ENCODE results near the gene HPCAL1. TPM values are rescaled to one million over a fixed set of nuclear protein-coding genes. Genes with fewer than 3 reads are reported as not detected.
"Not testable (repeated sequence)": the region's sequence is repeated elsewhere in the genome, so short reads cannot be mapped to it uniquely, and the experiment has no call there.

The HPCAL1 gene
- total and polyA plus RNA-seq, 2 of the 8 experiments (the other 6 are each of a cell fraction or from before 2014, with no cell fraction given): 5.8 to 8.6 TPM

DNA sequence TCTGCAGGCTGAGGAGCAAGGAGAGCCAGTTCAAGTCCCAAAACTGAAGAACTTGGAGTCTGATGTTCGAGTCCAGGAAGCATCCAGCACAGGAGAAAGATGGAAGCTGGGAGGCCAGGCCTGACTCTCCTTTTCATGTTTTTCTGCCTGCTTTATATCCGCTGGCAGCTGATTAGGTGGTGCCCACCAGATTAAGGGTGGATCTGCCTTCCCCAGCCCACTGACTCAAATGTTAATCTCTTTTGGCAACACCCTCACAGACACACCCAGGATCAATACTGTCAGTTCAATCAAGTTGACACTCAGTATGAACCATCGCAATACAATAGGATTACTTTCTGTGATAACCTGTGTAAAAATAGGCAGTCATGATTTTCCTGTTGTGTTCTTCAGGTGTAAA is 154.5 kb downstream of the HPCAL1 start:
- FAIRE-seq; H3K23me2 ChIP-seq (ENCODE audit: low read depth, low read length): not testable (repeated sequence)

More for the DNA sequence above, 154.5 kb downstream of the HPCAL1 start:
- H3K9ac ChIP-seq (replicated peaks in 1 of 4; ENCODE audit: extremely low read depth in 1 of 4, low read depth in 3 of 4, low read length in 3 of 4); H3K23ac ChIP-seq (ENCODE audit: insufficient read length); H3K4me3 ChIP-seq (ENCODE audit: extremely low read depth in 1 of 4, insufficient read depth in 2 of 4, low read depth in 3 of 4, low read length in 4 of 4); H2AFZ ChIP-seq (ENCODE audit: low read length); H2BK5ac ChIP-seq (ENCODE audit: low read depth, low read length); H2BK12ac ChIP-seq (ENCODE audit: low read depth, low read length); H4K91ac ChIP-seq (replicated peaks; ENCODE audit: insufficient read length, low read length); H3K36me3 ChIP-seq (ENCODE audit: control insufficient read depth in 2 of 4, insufficient read depth in 4 of 4, low read length in 3 of 4); H3K9me3 ChIP-seq (ENCODE audit: insufficient read depth in 2 of 2, low read depth in 1 of 2, low read length in 1 of 2); H4K5ac ChIP-seq (ENCODE audit: insufficient read length, low read depth, low read length); H3K4me1 ChIP-seq (replicated peaks in 1 of 4; ENCODE audit: control insufficient read depth in 3 of 4, insufficient read depth in 4 of 4, low read length in 3 of 4); H4K20me1 ChIP-seq (replicated peaks in 1 of 2; ENCODE audit: control insufficient read depth in 1 of 2, insufficient read depth in 2 of 2, low read length in 2 of 2); DNase-seq (ENCODE audit: low read depth in 1 of 2, low spot score in 2 of 2); H2BK20ac ChIP-seq (ENCODE audit: low read length); H3K4me2 ChIP-seq (ENCODE audit: insufficient read depth in 1 of 2, low read depth in 2 of 2, low read length in 2 of 2); H3K14ac ChIP-seq (ENCODE audit: insufficient read length); H4K8ac ChIP-seq (ENCODE audit: extremely low read depth, insufficient read depth, low read length); H2AK5ac ChIP-seq (ENCODE audit: low read depth, low read length); H2BK120ac ChIP-seq (replicated peaks; ENCODE audit: low read depth, low read length); H3K79me2 ChIP-seq (ENCODE audit: control insufficient read depth in 1 of 2, insufficient read depth in 2 of 2, low read length in 2 of 2); H2BK15ac ChIP-seq (ENCODE audit: low read length); POLR2A ChIA-PET (ENCODE audit: partially characterized antibody); H3K18ac ChIP-seq (ENCODE audit: extremely low read depth, low read length); H3K27me3 ChIP-seq (replicated peaks in 1 of 4; ENCODE audit: control insufficient read depth in 3 of 4, extremely low read depth in 1 of 4, insufficient read depth in 3 of 4, low read length in 3 of 4); H3K79me1 ChIP-seq (ENCODE audit: low read depth, low read length); H3K4ac ChIP-seq (replicated peaks; ENCODE audit: insufficient read length, low read depth, low read length); H3K27ac ChIP-seq (ENCODE audit: low read depth, low read length); H3K56ac ChIP-seq (replicated peaks; ENCODE audit: insufficient read length, low read depth, low read length): not testable (repeated sequence)
- 77% methylated on average over 3 of the region's 3 CpGs; no CpG with 5 or more reads in 1 of the 2 experiments for WGBS, 2 experiments (ENCODE audit: extremely low coverage in 1 of 2, insufficient coverage in 1 of 2, insufficient read length in 1 of 2, insufficient replicate concordance in 2 of 2, low coverage in 1 of 2, low lambda C conversion rate in 2 of 2, missing lambda C conversion rate in 1 of 2)
- CTCF ChIA-PET (ENCODE audit: partially characterized antibody): interaction anchor here (1.3 to 1.6 kb wide), 2 partner anchors 17 to 47 kb away, joined by 3 to 4 read pairs; no protein-coding TSS in a partner anchor
